ENCODE data around the gene HSPA1L. TPM values are rescaled to one million over a fixed set of nuclear protein-coding genes. Genes with fewer than 3 reads are reported as not detected.

HSPA1L gene
- total RNA-seq, 1 donor from 2014 or later: 0.85 TPM

GRCh38 chr6:31763619-31763940, 51.5 kb downstream of the HSPA1L start:
- DNase-seq: peak; percentile 86

DNA sequence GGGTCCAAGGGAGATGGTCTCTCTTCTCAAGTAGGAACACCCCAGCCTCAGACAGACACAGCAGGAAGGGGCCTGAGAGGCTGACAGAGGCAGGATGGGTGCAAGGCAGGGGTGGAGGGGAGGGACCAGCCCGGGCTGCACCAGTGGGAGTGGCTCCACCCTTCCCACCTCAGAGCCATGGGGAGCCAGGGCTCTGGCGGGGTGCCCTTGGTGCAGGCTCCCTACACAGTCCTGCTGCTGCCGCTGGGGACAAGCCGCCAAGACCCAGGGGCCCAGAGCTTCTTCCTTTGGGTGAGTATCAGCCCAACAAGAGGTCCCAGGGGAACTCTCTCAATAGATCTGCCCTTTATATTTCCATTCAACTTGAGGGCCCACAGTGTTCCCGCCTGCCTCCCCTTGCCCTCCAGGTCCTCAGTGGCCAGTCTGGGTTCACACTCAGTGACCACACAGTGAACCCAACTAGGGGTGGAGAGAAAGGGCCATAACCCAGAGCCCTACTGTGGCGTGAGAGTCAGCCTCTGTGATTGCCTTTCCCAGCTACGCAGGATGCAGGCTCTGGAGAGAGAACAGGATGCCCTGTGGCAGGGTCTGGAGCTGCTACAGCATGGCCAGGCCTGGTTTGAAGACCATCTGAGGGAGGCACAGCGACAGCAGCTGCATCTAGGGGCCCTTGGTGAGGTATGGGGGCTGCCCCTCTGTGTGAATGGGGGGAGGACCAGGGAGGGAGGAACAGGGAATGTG, 52.0 kb downstream of the HSPA1L start:
- DNase-seq: no peak

GRCh38 chr6:31762356-31762755, 52.7 kb downstream of the HSPA1L start, which contains the start of gene SAPCD1:
Gene SAPCD1, plus strand, starts transcription at chr6:31762656. Its CDS starts 399 bp downstream, at chr6:31763055.
- no peak for DNase-seq

- DNase-seq: no peak
Measured at GRCh38 chr6:31761343-31761742, 53.7 kb downstream of the HSPA1L start.

DNA sequence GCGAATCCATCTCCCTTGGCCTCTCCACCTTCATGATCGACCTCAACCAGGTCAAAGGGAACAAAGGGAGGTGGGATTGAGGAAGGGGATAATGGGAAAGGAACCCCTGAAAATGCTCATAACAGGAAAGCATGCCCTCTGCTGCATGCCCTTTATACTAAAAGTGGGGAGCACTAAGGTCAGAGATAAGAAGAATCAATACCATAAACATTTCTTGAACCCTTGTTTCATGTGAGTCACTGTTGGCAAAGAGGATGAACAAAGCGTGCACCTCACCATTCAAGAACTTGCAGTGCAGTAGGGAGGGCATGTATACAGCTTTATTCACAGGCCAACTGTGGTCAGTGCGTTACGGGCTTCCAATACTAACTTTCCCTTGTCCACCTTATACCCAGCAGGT, 54.3 kb downstream of the HSPA1L start:
- DNase-seq: no peak

Other genes starting within 250 kb of the HSPA1L start
- gene LTA, start 243.0 kb downstream of the HSPA1L start, total RNA-seq: not detected in 2 replicates
- gene TNF, start 239.7 kb downstream of the HSPA1L start, total RNA-seq: 0.17 TPM in 1 of 2 replicates, not detected in the other
- gene LTB, start 232.9 kb downstream of the HSPA1L start, total RNA-seq: 3.4 and 30.5 TPM in 2 replicates
- gene LST1, start 229.0 kb downstream of the HSPA1L start, total RNA-seq: 0.37 TPM in 1 of 2 replicates, not detected in the other
- gene NCR3, start 222.3 kb downstream of the HSPA1L start, total RNA-seq: not detected in 2 replicates
- gene AIF1, start 200.0 kb downstream of the HSPA1L start, total RNA-seq: not detected in 2 replicates
- 32.2 and 70.8 TPM in 2 replicates for gene PRRC2A, start 194.6 kb downstream of the HSPA1L start, total RNA-seq
- gene BAG6, start 162.6 kb downstream of the HSPA1L start, total RNA-seq: 133 and 309 TPM in 2 replicates
- gene APOM, start 159.4 kb downstream of the HSPA1L start, total RNA-seq: 0.34 and 0.37 TPM in 2 replicates
- 20.6 and 28.6 TPM in 2 replicates for gene C6orf47, start 154.5 kb downstream of the HSPA1L start, total RNA-seq
- 11.9 and 12.9 TPM in 2 replicates for gene GPANK1, start 150.3 kb downstream of the HSPA1L start, total RNA-seq
- gene CSNK2B, start 149.2 kb downstream of the HSPA1L start, total RNA-seq: 111 and 116 TPM in 2 replicates
- gene LY6G5B, start 145.3 kb downstream of the HSPA1L start, total RNA-seq: 1.8 and 3.2 TPM in 2 replicates
- 3.6 and 4.5 TPM in 2 replicates for gene LY6G5C, start 134.2 kb downstream of the HSPA1L start, total RNA-seq
- 60.7 and 66.9 TPM in 2 replicates for gene ABHD16A, start 112.0 kb downstream of the HSPA1L start, total RNA-seq
- not detected in 2 replicates for gene LY6G6F, start 108.4 kb downstream of the HSPA1L start, total RNA-seq
- gene LY6G6D, start 99.9 kb downstream of the HSPA1L start, total RNA-seq: not detected in 2 replicates
- gene LY6G6C, start 93.5 kb downstream of the HSPA1L start, total RNA-seq: not detected in 2 replicates
- gene MPIG6B, start 91.9 kb downstream of the HSPA1L start, total RNA-seq: not detected in 2 replicates
- gene DDAH2, start 86.0 kb downstream of the HSPA1L start, total RNA-seq: 126 and 150 TPM in 2 replicates
- 543 and 615 TPM in 2 replicates for gene CLIC1, start 78.8 kb downstream of the HSPA1L start, total RNA-seq
- gene MSH5, start 75.3 kb downstream of the HSPA1L start, total RNA-seq: 7.1 and 8.5 TPM in 2 replicates
- 1.4 and 2.4 TPM in 2 replicates for gene SAPCD1, start 52.6 kb downstream of the HSPA1L start, total RNA-seq
- gene VWA7, start 38.0 kb downstream of the HSPA1L start, total RNA-seq: 0.05 and 0.34 TPM in 2 replicates
- gene VARS1, start 19.5 kb downstream of the HSPA1L start, total RNA-seq: 39.7 and 116 TPM in 2 replicates
- 32.0 and 36.9 TPM in 2 replicates for gene LSM2, start 8.3 kb downstream of the HSPA1L start, total RNA-seq
- gene HSPA1A, start 260 bp upstream of the HSPA1L start, total RNA-seq: 139 and 155 TPM in 2 replicates
- gene HSPA1B, start 12.5 kb upstream of the HSPA1L start, total RNA-seq: 68.8 and 71.5 TPM in 2 replicates
- 66.8 and 78.1 TPM in 2 replicates for gene NEU1, start 47.5 kb upstream of the HSPA1L start, total RNA-seq
- gene SLC44A4, start 63.7 kb upstream of the HSPA1L start, total RNA-seq: 0.05 and 0.17 TPM in 2 replicates
- 45.9 and 58.9 TPM in 2 replicates for gene EHMT2, start 82.4 kb upstream of the HSPA1L start, total RNA-seq
- 3.6 and 4.9 TPM in 2 replicates for gene ZBTB12, start 86.8 kb upstream of the HSPA1L start, total RNA-seq
- gene C2, start 112.4 kb upstream of the HSPA1L start, total RNA-seq: not detected in 2 replicates
- gene CFB, start 130.8 kb upstream of the HSPA1L start, total RNA-seq: 1.6 and 2.0 TPM in 2 replicates
- 111 and 114 TPM in 2 replicates for gene NELFE, start 143.7 kb upstream of the HSPA1L start, total RNA-seq
- gene SKIC2, start 143.9 kb upstream of the HSPA1L start, total RNA-seq: 37.3 and 48.2 TPM in 2 replicates
- gene DXO, start 156.9 kb upstream of the HSPA1L start, total RNA-seq: 12.8 and 14.6 TPM in 2 replicates
- gene C4A, start 166.8 kb upstream of the HSPA1L start, total RNA-seq: 1.5 and 2.2 TPM in 2 replicates
- gene C4B, start 199.5 kb upstream of the HSPA1L start, total RNA-seq: 1.2 and 2.6 TPM in 2 replicates
- gene CYP21A2, start 223.1 kb upstream of the HSPA1L start, total RNA-seq: 0.34 TPM in 1 of 2 replicates, not detected in the other

Measured in dermis blood vessel endothelial cell (primary cell).